Panc1 (cell line): ENCODE results near the gene CPNE4. TPM values are rescaled to one million over a fixed set of nuclear protein-coding genes. Genes with fewer than 3 reads are reported as not detected.

Experiments used
- ATAC-seq: fragments of 200-7000 bp; cut with Tn5 transposase; 2 replicates; pipeline ENCODE4 v1.9.1; 2020; ENCODE audit warnings: mild to moderate bottlenecking, moderate library complexity
- BruUV-seq: library from RNA; stranded (reverse); fragments of 400-500 nt; replicated peaks from 2 replicates; lab custom pipeline; 2021; lab: Mats Ljungman, UMichigan
- CTCF ChIA-PET: fragments of 300-600 bp; sonication (Branson Sonifier 250); formaldehyde crosslinking; loops from one replicate; lab custom pipeline; 2022; ENCODE audit warnings: antibody characterized with exemption; lab: Charles Lee
- POLR2A ChIA-PET: fragments of 300-600 bp; sonication (Branson Sonifier 250); formaldehyde crosslinking; loops from one replicate; lab custom pipeline; 2022; ENCODE audit warnings: antibody characterized with exemption; lab: Charles Lee
- DNase-seq: peaks from one replicate; pipeline ENCODE4 v3.0.0-alpha.2; 2010; ENCODE audit warnings: low read depth, low spot score
- H3K27ac ChIP-seq: 2 replicates; pipeline ENCODE4 v1.5.1; 2011; ENCODE audit warnings: mild to moderate bottlenecking, low read length, inconsistent platforms
- H3K27me3 ChIP-seq: fragments of 200-500 bp; sonication (Bioruptor generic); 2 replicates; pipeline ENCODE4 v1.6.0; 2014; ENCODE audit warnings: low read length, inconsistent platforms; ENCODE audit not compliant: control insufficient read depth, insufficient read depth
- H3K36me3 ChIP-seq: fragments of 200-500 bp; sonication (Bioruptor generic); 2 replicates; pipeline ENCODE4 v1.5.1; 2014; ENCODE audit warnings: inconsistent platforms, mild to moderate bottlenecking, low read length, moderate library complexity; ENCODE audit not compliant: control insufficient read depth, insufficient read depth
- H3K4me1 ChIP-seq: 2 replicates; pipeline ENCODE4 v1.5.1; 2011; ENCODE audit warnings: inconsistent platforms, mild to moderate bottlenecking, low read length, moderate library complexity; ENCODE audit not compliant: control insufficient read depth, insufficient read depth
- H3K4me3 ChIP-seq, 2 experiments: 2 replicates each; pipeline ENCODE4 v1.5.1; 2011 to 2012; ENCODE audit warnings: low read depth in 2 of 2, low read length in 2 of 2, mild to moderate bottlenecking in 2 of 2, inconsistent platforms in 1 of 2, moderate library complexity in 1 of 2
- H3K9me3 ChIP-seq: fragments of 200-500 bp; sonication (Bioruptor generic); 2 replicates; pipeline ENCODE4 v1.5.1; 2014; ENCODE audit warnings: low read depth, mild to moderate bottlenecking, inconsistent platforms, low read length, moderate library complexity; ENCODE audit not compliant: control insufficient read depth, insufficient read depth
- POLR2AphosphoS5 ChIP-seq: IDR thresholded peaks from 2 replicates; pipeline ENCODE4 v1.6.1; 2012; ENCODE audit warnings: mild to moderate bottlenecking, low read depth, low read length, moderate library complexity
- REST ChIP-seq, 2 experiments: IDR thresholded peaks; 2 replicates each; pipeline ENCODE4 v1.6.1; 2011 to 2012; ENCODE audit warnings: low read depth in 2 of 2, control low read depth in 1 of 2, low read length in 1 of 2, mild to moderate bottlenecking in 1 of 2, moderate library complexity in 1 of 2; ENCODE audit not compliant: insufficient read depth in 1 of 2
- SIN3A ChIP-seq: IDR thresholded peaks from 2 replicates; pipeline ENCODE4 v1.6.1; 2012; ENCODE audit warnings: low read depth, mild to moderate bottlenecking, low read length, moderate library complexity, borderline replicate concordance; ENCODE audit not compliant: insufficient read depth
- TCF7L2 ChIP-seq: IDR thresholded peaks from 2 replicates; pipeline ENCODE4 v1.6.1; 2011; ENCODE audit warnings: mild to moderate bottlenecking, low read depth, low read length, inconsistent platforms
- in situ Hi-C: cut with HindIII; loops from 2 replicates; pipeline ENCODE4 v1.10.0; 2016; ENCODE audit warnings: low sequenced_read_pairs, low pct_unique_long_range_greater_than_20kb
- intact Hi-C: fragments of 100-400 bp; cut with micrococcal nuclease; formaldehyde crosslinking; loops from one replicate; pipeline ENCODE4 v1.10.0; 2022; ENCODE audit not compliant: unreplicated experiment
- total RNA-seq: library from RNA; stranded (reverse); gene quantifications from one replicate; pipeline ENCODE4 v1.2.1, GENCODE V29; 2021; ENCODE audit not compliant: unreplicated experiment
- TF ChIP-seq, protein P1 (sequence below): fragments of 450-650 bp; IDR thresholded peaks from 2 replicates; pipeline ENCODE4 v1.5.1; 2017; ENCODE audit warnings: mild to moderate bottlenecking

The CPNE4 gene
- total RNA-seq, 1 experiment from 2014 or later: not detected

- intact Hi-C loops: no loop called here
- Histone ChIP-seq H3K4me3 (no peak overlapping the region), H3K36me3 (no peaks in the 10 kb centered on the region), H3K9me3 (no peaks in the 10 kb centered on the region), H3K4me1 (no peaks in the 10 kb centered on the region), H3K27me3 (no peaks in the 10 kb centered on the region), H3K27ac (no peak overlapping the region)
- ChIA-PET CTCF (no interaction called here), POLR2A (no interaction called here)
- no TSS peak for BruUV-seq
- DNase-seq (no peak), ATAC-seq (no peak)
- in situ Hi-C loops: no loop called here
- TF ChIP-seq SIN3A (no peak), REST (IDR thresholded peaks at IDR 0.05; ENCODE audit: insufficient read depth in 1 of 2, low read depth in 2 of 2, low read length in 1 of 2) (no peak), TCF7L2 (no peak), POLR2AphosphoS5 (no peak)
- TF ChIP-seq, protein P1, sequence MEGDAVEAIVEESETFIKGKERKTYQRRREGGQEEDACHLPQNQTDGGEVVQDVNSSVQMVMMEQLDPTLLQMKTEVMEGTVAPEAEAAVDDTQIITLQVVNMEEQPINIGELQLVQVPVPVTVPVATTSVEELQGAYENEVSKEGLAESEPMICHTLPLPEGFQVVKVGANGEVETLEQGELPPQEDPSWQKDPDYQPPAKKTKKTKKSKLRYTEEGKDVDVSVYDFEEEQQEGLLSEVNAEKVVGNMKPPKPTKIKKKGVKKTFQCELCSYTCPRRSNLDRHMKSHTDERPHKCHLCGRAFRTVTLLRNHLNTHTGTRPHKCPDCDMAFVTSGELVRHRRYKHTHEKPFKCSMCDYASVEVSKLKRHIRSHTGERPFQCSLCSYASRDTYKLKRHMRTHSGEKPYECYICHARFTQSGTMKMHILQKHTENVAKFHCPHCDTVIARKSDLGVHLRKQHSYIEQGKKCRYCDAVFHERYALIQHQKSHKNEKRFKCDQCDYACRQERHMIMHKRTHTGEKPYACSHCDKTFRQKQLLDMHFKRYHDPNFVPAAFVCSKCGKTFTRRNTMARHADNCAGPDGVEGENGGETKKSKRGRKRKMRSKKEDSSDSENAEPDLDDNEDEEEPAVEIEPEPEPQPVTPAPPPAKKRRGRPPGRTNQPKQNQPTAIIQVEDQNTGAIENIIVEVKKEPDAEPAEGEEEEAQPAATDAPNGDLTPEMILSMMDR: no peak
Observed at GRCh38 chr3:131582438-131582837, 452.4 kb downstream of the CPNE4 start.

DNA sequence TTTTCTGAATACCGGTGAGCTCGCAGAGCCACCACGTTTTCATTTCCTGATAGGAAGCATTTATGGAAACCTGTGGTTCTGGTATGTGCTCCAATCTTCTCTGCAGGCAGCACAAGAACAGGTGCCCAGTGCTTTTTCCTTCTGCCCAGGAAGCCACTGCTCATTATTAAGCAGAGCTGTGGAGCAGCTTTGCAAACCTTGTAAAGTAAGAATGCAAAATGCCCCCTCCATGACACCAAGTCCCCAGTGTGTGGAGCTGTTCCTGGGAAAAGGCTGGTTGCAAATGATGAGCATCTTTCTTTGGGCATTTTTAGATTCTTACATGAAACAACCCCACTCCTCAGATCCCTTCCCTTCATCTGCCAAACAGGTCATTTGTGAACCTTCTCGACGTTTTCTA is 466.4 kb downstream of the CPNE4 start:
- Histone ChIP-seq H3K9me3 (no peaks in the 10 kb centered on the region), H3K4me3 (no peak overlapping the region), H3K27ac (no peak overlapping the region), H3K27me3 (peaks cover 2% of the 10 kb centered on the region; the same call in 1 of the 2 replicates), H3K4me1 (no peaks in the 10 kb centered on the region), H3K36me3 (no peaks in the 10 kb centered on the region)
- TF ChIP-seq REST (IDR thresholded peaks at IDR 0.05; ENCODE audit: insufficient read depth in 1 of 2, low read depth in 2 of 2, low read length in 1 of 2) (no peak), POLR2AphosphoS5 (no peak)
- CTCF ChIA-PET: no interaction called here
- intact Hi-C loops: no loop called here
- in situ Hi-C loops: no loop called here
- ATAC-seq (no peak), DNase-seq (no peak)
- BruUV-seq: no TSS peak
- POLR2A ChIA-PET: no interaction called here
